GM12878 (cell line): ENCODE results near the gene KIF17.

Experiments
- CTCF ChIP-seq, 3 experiments: IDR thresholded peaks in 2 of 3; conservative IDR thresholded peaks in 1 of 3; 2 replicates each; pipeline ENCODE4 v1.5.1; 2011; ENCODE audit warnings: low read depth in 3 of 3, low read length in 3 of 3, mild to moderate bottlenecking in 3 of 3, control low read depth in 2 of 3, moderate library complexity in 2 of 3, inconsistent platforms in 1 of 3, mixed read lengths in 1 of 3; ENCODE audit not compliant: control insufficient read depth in 2 of 3, insufficient read depth in 1 of 3; ENCODE audit errors: extremely low read depth in 1 of 3
- SUZ12 ChIP-seq: fragments of 200-600 bp; sonication (generic); IDR thresholded peaks from one replicate; pipeline ENCODE4 v1.6.1; 2018; ENCODE audit warnings: antibody characterized with exemption, mild to moderate bottlenecking; ENCODE audit not compliant: unreplicated experiment
- YY1 ChIP-seq: IDR thresholded peaks from 2 replicates; pipeline ENCODE4 v1.6.1; 2011; ENCODE audit warnings: low read depth, mild to moderate bottlenecking, low read length

GRCh38 chr1:20695515-20695914 lies 22.3 kb downstream of the KIF17 start:
- no peak for TF ChIP-seq YY1
- TF ChIP-seq SUZ12, result no peak
- no peak for TF ChIP-seq CTCF (IDR thresholded peaks at IDR 0.05 in 2 of 3, conservative IDR thresholded peaks at IDR 0.05 in 1 of 3; ENCODE audit: control insufficient read depth in 2 of 3, extremely low read depth in 1 of 3, insufficient read depth in 1 of 3, low read depth in 3 of 3, low read length in 3 of 3)
